SKM-1 treated with dmso at 0.1 percent for 144 hours (cell line): Measurements from ENCODE around the gene GALNT9.

ENCODE experiments used
- DNase-seq: peaks from one replicate; lab custom pipeline; 2025; ENCODE audit not compliant: unreplicated experiment; lab: John Stamatoyannopoulos, UW

GALNT9 gene

DNA sequence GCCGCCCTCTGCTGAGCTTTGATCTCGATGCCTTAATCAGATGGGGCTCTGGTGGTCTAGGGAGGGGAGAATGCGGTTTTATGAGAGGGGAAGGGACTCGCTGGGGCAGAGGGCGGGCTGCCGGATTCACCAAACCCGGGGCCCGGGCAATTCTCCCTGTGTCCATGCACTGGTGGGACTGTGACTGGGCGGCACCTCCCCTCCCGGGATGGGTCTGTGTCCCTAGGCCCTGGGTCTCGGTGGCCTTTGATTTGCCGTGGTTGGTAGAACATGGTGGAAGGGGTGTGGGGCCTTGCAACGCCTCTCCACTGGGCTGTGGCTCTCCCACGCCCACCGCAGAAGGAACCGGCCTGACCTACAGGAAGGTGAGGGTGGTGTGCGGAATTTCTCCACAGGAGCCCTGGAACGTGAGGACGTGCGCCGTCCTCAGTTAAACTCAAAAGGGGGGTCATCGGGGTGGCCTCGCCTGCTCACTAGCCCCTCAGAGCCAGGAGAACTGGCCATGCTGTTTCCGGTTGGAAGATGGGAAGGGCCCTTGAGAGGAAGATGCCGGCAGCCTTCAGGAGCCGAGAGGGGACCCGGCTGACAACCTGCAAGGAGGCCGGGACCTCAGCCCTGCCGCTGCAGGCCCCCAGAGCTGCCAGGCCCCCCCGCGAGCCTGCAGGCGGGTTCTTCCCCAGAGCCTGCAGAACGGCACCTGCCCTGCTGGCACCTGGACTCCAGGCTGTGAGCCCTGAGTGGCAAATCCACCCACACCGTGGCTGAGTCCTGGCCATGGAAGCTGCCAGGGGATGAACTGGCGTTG lies 141.5 kb downstream of the GALNT9 start:
- no peak for DNase-seq

DNA sequence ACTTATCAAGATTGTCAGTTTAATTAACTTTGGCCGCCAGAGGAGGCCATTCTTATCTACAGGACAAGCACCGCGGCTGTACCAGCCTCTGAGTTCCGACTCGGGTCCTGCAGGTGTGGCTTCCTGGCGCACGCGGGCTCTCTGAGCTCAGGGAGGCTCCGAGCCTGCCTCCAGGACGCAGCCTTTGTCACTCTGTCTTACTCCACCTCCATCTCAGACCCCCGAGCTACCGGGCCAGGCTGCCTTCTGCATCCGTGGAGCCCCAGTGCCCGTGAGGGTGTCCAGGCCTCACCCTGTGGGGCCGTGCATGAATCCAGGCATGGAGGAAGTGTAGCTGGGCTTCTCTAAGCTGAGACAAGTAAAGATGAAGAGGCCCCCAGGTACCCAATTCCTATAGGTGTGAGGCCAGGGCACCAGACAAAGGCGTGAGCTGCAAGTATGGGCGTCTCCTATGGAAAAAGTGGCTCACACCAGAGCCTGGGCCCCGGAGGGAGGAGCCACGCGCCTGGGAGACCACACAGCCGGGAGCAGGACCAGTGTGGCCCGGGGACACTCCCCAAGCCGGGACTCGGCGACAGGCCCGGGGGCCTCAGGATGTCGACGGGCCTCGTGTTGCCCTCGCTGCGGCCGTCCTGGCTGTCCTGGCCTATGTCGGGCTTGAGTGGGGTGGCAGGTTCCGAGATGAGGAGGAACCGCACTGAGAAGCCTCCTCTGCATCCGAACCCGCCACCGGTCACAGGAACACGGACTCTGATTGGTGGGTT lies 142.3 kb downstream of the GALNT9 start:
- DNase-seq = no peak

DNA sequence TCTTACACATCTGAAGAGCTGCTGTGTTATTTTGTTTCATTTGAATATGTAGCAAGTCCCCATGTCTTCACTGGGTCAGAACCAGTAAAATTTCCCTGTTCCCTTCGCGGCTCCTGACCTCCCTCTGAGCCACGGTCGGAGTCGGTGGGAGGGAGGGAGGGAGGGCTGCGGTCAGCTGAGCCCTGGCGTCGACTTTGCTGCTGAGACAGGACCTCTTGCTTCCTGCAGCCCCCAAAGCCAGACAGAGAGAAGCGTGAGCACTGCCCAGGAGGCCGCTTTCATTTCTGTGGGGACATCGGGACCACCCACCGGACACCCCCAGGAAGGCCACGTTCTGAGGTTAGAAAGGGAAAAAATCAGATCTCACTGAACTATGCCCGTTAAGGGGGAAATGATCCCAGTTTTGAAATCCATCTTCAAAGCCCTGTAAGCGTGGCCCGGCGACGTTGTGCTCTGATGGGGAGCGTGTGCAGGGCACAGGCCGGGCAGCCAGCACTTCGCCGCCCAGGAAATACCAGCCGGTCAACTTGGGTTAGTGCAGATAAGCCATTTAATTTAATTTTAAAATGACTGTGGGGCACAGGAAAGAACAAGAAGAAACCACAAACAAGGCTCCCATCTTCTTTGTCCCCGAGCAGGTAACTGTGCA lies 143.1 kb downstream of the GALNT9 start:
- no peak for DNase-seq

DNA sequence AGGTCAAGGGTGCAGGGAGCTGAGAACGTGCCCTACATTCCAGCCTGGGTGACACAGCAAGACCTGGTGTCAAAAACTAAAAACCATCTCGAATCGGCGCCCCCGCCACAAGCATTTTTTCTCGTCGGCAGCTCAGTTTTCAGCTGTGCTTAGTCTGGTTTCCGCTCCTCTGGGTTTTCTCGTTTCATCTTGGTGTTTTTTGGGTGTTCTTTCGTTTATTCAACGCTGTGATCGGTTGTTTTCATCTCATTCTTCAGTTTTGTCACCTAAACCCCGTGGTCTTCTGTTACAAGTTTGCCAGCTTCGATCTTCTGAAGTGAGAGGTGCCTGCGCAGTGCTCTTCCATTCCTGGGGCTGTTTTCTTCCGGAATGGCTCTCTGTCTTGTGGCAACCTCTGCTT lies 143.7 kb downstream of the GALNT9 start:
- DNase-seq = no peak

DNA sequence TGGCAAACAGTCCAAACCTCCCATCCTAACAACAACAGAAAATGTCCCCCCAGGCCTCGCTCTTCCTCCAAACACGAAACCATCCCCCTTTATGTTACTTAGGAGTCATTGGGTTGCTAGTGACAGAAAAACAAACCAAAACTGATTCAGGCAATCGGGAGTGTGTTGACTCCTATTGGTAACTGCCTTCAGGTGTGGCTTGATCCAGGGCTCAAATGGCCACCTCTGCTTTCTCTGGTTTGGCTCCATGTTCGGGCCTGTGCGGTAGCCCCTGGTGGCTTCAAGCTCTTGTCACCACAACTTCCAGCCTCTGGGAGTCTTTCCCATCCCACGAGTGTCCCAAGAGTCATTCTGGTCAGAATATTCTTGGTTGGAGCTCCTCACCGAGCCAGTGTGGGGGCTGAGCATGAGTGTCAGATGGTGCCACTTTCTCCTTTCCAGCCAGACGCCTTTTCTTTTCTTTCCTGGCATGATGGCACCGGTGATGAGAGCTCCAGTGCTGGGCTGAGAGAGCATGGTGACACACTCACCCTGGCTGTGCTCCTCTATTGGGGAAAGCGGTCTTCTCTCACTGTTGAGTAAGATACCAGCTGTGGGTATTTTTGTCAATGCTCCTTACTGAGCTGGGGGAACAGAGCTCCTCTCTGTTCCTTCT lies 146.6 kb downstream of the GALNT9 start:
- no peak for DNase-seq

DNA sequence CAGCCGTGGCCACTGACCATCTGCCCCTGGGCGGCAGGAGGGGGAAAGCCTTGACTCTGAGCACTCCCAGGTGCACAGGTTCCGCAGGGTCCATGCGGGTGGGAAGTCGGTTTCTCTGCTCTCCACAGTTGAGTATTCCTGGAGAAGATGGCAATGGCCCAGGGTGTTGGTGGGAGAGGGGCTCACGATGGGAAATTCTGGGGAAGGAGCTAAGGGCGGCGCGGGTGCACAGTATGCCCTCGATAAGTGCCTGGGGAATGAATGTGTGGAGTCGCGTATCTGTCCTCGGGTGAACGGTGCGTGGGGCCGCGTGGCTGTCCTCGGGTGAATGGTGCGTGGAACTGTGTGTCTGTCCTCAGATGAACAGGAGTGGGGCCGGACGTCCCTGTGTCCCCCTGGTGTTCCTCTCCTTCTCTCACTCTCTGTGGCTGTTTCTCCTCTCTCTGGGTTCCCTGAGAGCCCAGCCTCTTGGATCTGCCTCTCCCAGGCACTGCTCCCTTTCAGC lies 147.1 kb downstream of the GALNT9 start:
- DNase-seq = no peak

DNA sequence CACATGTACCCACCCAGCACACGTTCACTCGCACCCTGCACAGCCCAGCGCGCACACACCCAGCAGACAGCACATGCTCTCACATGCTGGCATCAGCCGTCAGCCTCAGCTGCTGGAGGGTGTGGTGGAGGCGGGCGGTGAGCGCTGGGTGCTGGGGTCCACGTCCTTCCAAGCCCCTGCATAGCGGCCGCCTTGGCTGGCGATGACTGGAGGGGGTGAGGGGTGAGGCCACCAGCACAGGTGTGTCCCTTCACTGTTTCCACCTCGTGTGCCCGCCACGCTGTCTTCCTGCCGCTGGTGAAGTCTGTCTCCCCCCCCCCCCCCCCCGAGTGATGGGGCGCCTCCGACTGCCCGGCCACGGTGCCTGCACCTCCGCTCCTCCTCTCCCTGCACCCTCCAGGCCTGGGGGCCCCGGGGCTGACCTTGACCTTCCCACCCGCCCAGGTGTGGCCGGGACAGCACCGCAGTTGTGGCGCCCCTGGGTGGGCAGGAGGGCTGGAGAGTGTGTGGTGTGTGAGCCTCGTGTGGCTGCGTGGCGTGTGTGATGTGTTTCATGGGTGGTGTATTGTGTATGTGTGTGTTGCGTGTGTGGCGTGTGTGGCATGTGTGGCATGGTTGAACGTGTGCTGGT lies 147.7 kb downstream of the GALNT9 start:
- DNase-seq = no peak

DNA sequence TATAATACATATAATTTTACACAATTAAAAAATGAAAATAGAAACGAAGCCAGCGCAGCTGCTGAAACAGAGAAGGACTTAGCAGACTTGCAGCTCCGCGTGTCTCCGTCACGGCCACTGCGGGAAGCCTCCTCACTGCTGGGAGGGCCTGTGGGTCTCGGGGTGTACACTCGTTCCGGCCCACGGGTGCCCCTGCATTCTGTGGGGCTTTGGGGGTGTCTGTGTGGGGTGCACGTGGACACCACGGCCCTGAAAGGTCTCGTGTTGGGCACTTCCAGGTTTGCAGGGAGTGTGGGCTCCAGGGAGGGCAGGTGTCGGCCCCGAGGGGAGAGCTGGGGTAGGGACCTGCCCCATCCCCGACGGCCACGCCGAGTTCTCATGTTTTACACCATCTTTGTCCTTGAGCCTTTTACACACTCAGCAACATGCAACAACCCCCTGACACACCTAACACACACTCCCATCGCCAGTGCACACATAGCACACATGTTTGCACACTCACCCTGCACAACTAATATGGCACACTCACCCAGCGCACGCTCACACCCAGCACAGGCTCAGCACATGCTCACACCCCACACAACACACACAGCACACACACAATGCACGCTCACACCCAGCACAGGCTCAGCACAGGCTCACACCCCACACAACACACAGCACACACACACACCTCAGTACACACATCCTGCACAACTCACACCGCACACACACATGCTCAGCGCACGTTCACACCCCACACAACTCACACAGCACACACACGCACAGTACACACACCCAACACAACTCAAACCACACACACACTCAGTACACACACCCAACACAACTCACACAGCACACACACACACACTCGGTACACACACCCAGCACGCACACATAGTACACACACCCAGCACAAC lies 148.5 kb downstream of the GALNT9 start:
- DNase-seq = no peak

DNA sequence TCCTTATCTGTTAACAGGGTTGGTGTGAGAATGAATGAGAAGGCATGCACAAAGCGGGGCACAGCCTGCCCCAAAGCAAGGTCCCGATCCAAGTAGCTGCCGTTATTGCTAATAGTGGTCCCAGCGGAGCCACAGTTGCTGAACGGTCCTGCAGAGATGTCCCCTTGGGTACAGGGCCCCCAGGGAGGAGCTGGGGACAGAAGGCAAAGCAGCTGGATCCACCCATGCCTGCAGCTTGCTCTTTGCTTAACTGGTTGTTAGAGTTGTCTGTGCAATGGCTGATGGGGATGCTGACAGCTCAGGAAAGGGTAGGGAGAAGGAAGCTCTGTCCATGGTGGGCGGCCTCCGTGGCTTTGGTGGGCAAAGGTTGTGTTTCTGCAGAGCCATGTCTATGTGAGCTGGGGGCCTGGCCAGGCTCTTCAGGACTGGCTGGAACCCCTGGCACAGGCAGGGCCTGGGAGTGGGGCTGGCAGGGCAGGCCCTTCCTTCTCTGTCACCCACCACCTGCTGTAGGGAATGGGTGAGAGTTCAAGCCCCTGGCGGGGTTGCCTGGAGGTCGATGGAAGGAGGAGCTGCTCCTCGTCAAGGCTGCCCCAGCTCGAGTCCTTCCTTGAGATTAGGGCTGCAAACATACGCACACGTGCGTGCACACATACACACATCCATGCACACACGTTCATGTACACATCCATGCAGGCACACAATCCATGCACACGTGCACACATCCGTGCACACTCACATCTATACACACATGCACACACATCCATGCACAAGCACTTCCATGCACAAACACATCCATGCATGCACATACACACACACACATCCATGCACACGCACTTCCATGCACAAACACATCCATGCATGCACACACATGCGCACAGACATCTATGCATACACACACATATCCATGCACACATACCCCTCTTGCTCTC lies 149.7 kb downstream of the GALNT9 start:
- no peak for DNase-seq

DNA sequence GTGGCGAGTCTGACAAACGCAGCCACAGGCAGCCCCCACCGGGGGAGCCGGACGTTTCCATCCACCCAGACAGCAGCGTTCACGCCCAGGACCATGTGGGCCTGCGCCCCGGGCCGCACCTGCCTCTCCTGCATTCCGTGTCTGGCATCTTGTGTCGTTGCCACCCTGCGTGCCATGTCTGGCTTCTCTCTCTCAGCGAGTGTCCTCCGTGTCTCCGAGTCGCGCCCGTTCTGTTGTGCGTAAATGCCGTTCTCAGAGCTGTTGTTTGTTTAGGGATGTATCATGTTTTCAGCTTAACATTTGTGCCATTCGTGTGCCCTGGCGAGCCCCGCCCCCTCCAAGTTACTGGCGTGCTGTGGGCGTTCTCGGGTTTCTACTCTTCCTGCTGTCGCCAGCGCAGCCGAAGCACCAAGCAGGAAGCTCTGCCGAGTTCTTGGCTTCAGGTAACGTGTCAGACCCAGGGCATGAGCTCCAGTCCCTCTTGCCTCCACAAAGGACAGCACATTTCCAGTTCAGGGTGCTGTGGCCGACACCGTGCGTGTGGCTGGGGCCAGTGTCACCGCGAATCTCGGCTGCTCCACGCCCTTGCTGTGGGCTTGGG lies 150.5 kb downstream of the GALNT9 start:
- DNase-seq = no peak

DNA sequence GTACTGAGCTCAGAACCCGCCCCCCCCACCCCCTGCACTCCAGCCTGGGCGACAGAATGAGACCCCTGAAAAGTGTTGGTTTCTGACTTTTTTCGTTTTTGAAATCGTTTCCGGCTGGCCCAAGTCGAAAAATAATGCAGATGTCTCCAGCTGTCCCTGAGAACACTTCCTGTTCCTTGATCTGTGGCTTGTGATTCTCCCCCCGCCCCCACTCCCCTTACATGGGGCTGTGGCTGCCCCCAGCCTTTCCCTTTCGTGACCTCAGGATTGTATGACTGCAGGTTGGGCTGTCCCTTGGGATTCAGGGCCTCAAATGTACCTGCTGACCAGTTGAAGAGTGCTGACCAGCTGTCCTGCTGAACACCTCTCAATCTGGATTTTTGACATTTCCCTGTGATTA lies 151.1 kb downstream of the GALNT9 start:
- no peak for DNase-seq

DNA sequence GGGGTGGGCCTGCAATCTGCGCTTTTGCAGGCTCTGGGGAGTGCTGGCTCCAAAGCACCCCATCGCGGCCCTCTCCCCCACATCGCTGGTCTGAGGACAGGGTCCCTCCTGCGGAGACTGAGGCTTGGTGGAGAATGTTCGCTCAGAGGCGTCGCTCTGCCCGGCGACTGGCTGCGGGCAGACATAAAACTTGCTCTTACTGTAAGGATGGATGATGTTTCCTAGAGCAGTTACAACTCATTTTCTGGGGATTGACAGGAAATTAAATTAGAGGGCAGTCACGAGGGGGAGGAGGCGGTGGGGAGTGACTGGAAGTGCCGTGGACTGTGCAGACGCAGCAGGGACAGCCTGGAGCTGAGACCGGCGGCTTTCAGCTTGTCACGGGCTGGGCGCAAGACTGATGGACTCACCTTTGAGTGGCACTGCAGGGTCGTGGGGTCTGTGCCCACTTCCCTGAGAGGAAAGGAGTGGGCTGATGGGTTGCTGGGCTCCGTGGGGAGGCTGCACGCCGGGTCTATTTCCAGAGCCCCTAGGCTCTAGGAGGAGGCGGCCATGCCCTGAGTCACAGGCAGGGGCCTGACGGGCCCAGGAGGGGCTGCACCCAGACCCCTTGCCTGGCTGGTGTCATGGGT lies 152.4 kb downstream of the GALNT9 start:
- DNase-seq = no peak

DNA sequence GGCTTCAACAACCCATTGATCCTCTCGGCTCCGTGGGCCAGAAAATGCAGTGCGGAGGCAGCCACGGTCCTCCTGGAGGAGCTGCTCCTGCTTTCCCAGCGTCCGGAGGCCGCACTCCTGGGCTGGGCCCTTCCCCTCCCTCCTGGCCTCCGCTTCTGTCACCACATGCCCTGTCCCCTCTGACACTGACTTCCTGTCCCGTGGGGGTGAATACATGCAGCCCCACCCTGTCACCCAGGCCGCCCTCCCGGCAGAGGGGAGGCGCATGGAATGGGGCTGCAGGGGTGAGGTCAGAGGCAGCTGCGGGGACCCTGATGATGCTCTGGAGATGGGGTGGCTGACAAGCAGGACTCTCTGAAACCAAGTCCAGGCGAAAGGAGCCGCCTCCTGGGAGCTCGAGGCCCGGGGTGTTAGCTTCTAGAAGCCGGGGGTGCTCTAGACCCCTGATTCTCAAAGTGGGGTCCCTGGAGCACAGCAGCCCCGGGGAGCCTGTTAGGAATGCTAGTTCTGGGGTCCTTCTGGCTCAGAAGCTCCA lies 152.9 kb downstream of the GALNT9 start:
- no peak for DNase-seq

DNA sequence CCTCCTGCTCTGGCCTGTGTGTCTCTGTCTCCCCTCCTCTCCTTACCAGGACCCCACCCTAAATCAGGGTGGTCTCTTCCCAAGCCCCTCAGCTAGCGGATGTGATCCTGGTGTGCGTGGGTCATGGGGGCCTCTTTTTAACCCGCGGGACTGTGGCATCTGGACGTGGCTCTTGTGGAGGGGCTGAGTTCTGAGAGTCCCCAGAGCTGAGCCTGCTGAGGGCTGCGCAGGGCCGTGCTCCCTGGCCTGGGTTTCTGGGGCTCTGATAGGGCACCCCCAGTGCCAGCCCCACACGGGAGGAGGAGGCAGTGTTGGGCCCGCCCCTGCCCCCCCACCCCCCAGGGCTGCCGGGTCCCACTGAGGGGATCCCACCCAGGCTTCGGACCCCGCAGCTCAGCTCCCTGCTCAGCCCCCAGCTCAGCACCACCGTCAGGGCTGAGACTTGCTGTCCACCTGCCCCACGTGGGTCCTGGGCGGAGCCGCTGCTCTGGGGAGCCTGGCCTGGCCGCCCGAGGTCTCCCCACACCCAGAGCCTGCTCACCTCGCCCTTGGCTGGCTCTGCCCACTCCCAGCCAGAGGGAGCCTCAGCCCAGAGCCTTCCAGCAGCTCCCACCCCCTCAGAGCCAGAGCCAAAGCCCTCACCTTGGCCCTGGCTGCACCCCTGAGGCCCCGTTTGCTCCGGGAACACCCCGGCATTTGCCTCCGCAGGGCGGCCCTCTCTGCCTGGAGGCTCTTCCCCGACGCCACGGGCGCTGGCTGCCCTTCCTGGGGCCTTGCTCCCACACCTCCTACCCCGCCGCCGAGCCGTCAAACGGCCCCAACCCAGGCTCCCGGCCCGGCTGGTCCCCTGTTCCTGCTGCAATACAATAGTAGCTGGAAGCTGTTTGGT lies 153.6 kb downstream of the GALNT9 start:
- no peak for DNase-seq

DNA sequence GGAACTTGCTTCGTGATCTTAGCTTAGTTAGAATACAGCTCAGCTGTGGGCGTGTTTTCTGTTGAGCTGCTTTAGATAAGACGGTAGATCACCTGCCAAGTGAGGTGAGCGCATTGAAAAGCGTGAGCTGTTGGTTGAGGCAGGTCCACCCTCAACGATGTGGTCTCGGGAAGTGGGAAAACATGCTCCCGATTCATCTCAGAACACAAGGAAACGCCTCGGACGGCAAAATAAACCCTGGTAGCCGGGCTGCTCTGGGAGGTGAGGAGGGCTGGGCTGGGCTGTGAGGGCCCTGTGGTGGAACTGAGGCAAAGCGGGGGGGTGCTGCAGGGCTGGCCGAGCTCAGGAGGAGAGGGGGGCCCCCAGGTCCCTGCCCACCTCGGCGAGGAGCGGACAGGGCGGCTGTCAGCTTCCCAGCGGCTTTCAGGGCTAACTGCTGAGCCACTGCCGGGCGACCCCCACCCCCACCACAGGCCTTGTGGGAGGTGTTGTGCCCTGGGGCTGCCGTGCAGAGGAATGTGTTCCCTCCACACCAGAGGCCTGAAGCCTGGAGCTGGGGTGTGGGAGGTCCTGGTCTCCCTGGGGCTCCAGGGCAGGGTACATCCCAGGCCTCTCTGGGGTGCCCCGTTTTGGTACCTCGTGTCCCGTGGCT lies 154.4 kb downstream of the GALNT9 start:
- DNase-seq = no peak
